Activated CD4-positive, alpha-beta memory T cell treated with anti-CD3 and anti-CD28 coated beads for 36 hours (primary cell): ENCODE data around the gene IPO8. TPM values are rescaled to one million over a fixed set of nuclear protein-coding genes. Genes with fewer than 3 reads are reported as not detected.

Experiments
- CTCF ChIA-PET: fragments of 350-600 bp; sonication (Branson Sonifier 250); formaldehyde crosslinking; loops from one replicate; lab custom pipeline; 2021; ENCODE audit warnings: antibody characterized with exemption, inconsistent platforms; lab: Charles Lee
- POLR2A ChIA-PET: fragments of 350-600 bp; sonication (Branson Sonifier 250); formaldehyde crosslinking; loops from one replicate; lab custom pipeline; 2021; ENCODE audit warnings: antibody characterized with exemption; lab: Charles Lee
- DNase-seq: peaks from one replicate; pipeline ENCODE4 v3.0.0-alpha.2; 2020
- H3K27ac Mint-ChIP-seq: one replicate; pipeline ENCODE4 v1.8.0; 2021; ENCODE audit warnings: mixed read lengths
- H3K27me3 Mint-ChIP-seq: one replicate; pipeline ENCODE4 v1.8.0; 2021; ENCODE audit warnings: mixed read lengths
- H3K36me3 Mint-ChIP-seq: one replicate; pipeline ENCODE4 v1.8.0; 2021; ENCODE audit warnings: mixed read lengths
- H3K4me1 Mint-ChIP-seq: one replicate; pipeline ENCODE4 v1.8.0; 2021; ENCODE audit warnings: low read depth, mixed read lengths
- H3K4me3 Mint-ChIP-seq: one replicate; pipeline ENCODE4 v1.8.0; 2021; ENCODE audit warnings: mild to moderate bottlenecking, mixed read lengths
- H3K9me3 Mint-ChIP-seq: one replicate; pipeline ENCODE4 v1.8.0; 2021; ENCODE audit warnings: mixed read lengths
- intact Hi-C: fragments of 100-400 bp; cut with micrococcal nuclease; formaldehyde crosslinking; loops from one replicate; pipeline ENCODE4 v1.15.1; 2023
- total RNA-seq, 2 experiments: library from RNA; stranded (reverse); gene quantifications; one replicate each; pipeline ENCODE4 v1.2.3, GENCODE V29; 2021

The IPO8 gene
- total RNA-seq, 2 experiments from 2014 or later, result 39.2 to 41.3 TPM

GRCh38 chr12:30687265-30687986 lies 8.2 kb downstream of the IPO8 start:
- H3K36me3 Mint-ChIP-seq, result peaks cover 8% of the 10 kb centered on the region
- H3K9me3 Mint-ChIP-seq, result no peaks in the 10 kb centered on the region
- CTCF ChIA-PET, result no interaction called here
- H3K27me3 Mint-ChIP-seq, result no peaks in the 10 kb centered on the region
- H3K27ac Mint-ChIP-seq, result no peak overlapping the region
- H3K4me1 Mint-ChIP-seq, result peaks cover 14% of the 10 kb centered on the region
- POLR2A ChIA-PET, result no interaction called here
- no peak overlapping the region for H3K4me3 Mint-ChIP-seq
- DNase-seq, result no peak
- intact Hi-C loops, result no loop called here

GRCh38 chr12:30679241-30679640 lies 16.4 kb downstream of the IPO8 start:
- Mint-ChIP-seq H3K36me3 (peaks cover 37% of the 10 kb centered on the region), H3K4me3 (no peak overlapping the region), H3K27me3 (no peaks in the 10 kb centered on the region), H3K9me3 (no peaks in the 10 kb centered on the region), H3K27ac (no peak overlapping the region), H3K4me1 (no peaks in the 10 kb centered on the region)
- POLR2A ChIA-PET, result no interaction called here
- DNase-seq, result no peak
- CTCF ChIA-PET, result no interaction called here
- intact Hi-C loops, result no loop called here

- Mint-ChIP-seq H3K4me3 (no peak overlapping the region), H3K36me3 (peaks cover 36% of the 10 kb centered on the region), H3K27ac (no peak overlapping the region), H3K4me1 (no peaks in the 10 kb centered on the region), H3K27me3 (no peaks in the 10 kb centered on the region), H3K9me3 (no peaks in the 10 kb centered on the region)
- POLR2A ChIA-PET, result no interaction called here
- no peak for DNase-seq
- intact Hi-C loops, result no loop called here
- CTCF ChIA-PET, result no interaction called here
Observed at GRCh38 chr12:30678221-30678620, 17.4 kb downstream of the IPO8 start.

- DNase-seq, result no peak
- Mint-ChIP-seq H3K4me1 (peaks cover 1% of the 10 kb centered on the region), H3K4me3 (no peak overlapping the region), H3K36me3 (peaks cover 15% of the 10 kb centered on the region), H3K27me3 (no peaks in the 10 kb centered on the region), H3K27ac (no peak overlapping the region), H3K9me3 (no peaks in the 10 kb centered on the region)
- CTCF ChIA-PET, result no interaction called here
- intact Hi-C loops, result no loop called here
- POLR2A ChIA-PET, result no interaction called here
Observed at GRCh38 chr12:30661210-30661609, 34.5 kb downstream of the IPO8 start.

GRCh38 chr12:30652034-30652696 lies 43.5 kb downstream of the IPO8 start:
- ChIA-PET CTCF (no interaction called here), POLR2A (no interaction called here)
- no peak overlapping the region for H3K27ac Mint-ChIP-seq
- intact Hi-C loops, result no loop called here
- no peaks in the 10 kb centered on the region for H3K27me3 Mint-ChIP-seq
- H3K4me1 Mint-ChIP-seq, result peaks cover 20% of the 10 kb centered on the region
- H3K4me3 Mint-ChIP-seq, result no peak overlapping the region
- no peak for DNase-seq
- peaks cover 22% of the 10 kb centered on the region for H3K36me3 Mint-ChIP-seq
- no peaks in the 10 kb centered on the region for H3K9me3 Mint-ChIP-seq

GRCh38 chr12:30646821-30647220 lies 48.8 kb downstream of the IPO8 start:
- Mint-ChIP-seq H3K4me3 (no peak overlapping the region), H3K36me3 (peaks cover 29% of the 10 kb centered on the region), H3K4me1 (peaks cover 7% of the 10 kb centered on the region), H3K27ac (no peak overlapping the region), H3K27me3 (no peaks in the 10 kb centered on the region), H3K9me3 (no peaks in the 10 kb centered on the region)
- POLR2A ChIA-PET, result no interaction called here
- intact Hi-C loops, result no loop called here
- CTCF ChIA-PET, result no interaction called here
- no peak for DNase-seq

GRCh38 chr12:30643366-30643765 lies 52.3 kb downstream of the IPO8 start:
- H3K27ac Mint-ChIP-seq, result no peak overlapping the region
- POLR2A ChIA-PET, result no interaction called here
- intact Hi-C loops, result no loop called here
- H3K4me3 Mint-ChIP-seq, result no peak overlapping the region
- H3K9me3 Mint-ChIP-seq, result no peaks in the 10 kb centered on the region
- peaks cover 27% of the 10 kb centered on the region for H3K36me3 Mint-ChIP-seq
- CTCF ChIA-PET, result no interaction called here
- H3K4me1 Mint-ChIP-seq, result no peaks in the 10 kb centered on the region
- no peaks in the 10 kb centered on the region for H3K27me3 Mint-ChIP-seq
- DNase-seq, result no peak

- H3K36me3 Mint-ChIP-seq, result peaks cover 35% of the 10 kb centered on the region
- POLR2A ChIA-PET, result no interaction called here
- CTCF ChIA-PET, result interaction anchor here (1.0 kb wide), 1 partner anchor 22 kb away, joined by 3 read pairs; no protein-coding TSS in a partner anchor
Observed at GRCh38 chr12:30640392-30640791, 55.3 kb downstream of the IPO8 start.

GRCh38 chr12:30635385-30635784 lies 60.3 kb downstream of the IPO8 start:
- intact Hi-C loops, result no loop called here
- DNase-seq, result no peak
- Mint-ChIP-seq H3K27ac (no peak overlapping the region), H3K27me3 (no peaks in the 10 kb centered on the region), H3K9me3 (no peaks in the 10 kb centered on the region), H3K4me3 (no peak overlapping the region), H3K36me3 (peaks cover 50% of the 10 kb centered on the region), H3K4me1 (no peaks in the 10 kb centered on the region)
- CTCF ChIA-PET, result no interaction called here
- POLR2A ChIA-PET, result no interaction called here

More at GRCh38 chr12:30640392-30640791, 55.3 kb downstream of the IPO8 start:
- Mint-ChIP-seq H3K9me3 (no peaks in the 10 kb centered on the region), H3K4me1 (no peaks in the 10 kb centered on the region), H3K27ac (no peak overlapping the region), H3K4me3 (no peak overlapping the region), H3K27me3 (no peaks in the 10 kb centered on the region)
- intact Hi-C loops, result no loop called here
- DNase-seq, result no peak

- peaks cover 44% of the 10 kb centered on the region for H3K36me3 Mint-ChIP-seq
- no peak overlapping the region for H3K4me3 Mint-ChIP-seq
- H3K9me3 Mint-ChIP-seq, result no peaks in the 10 kb centered on the region
- ChIA-PET CTCF (interaction anchor here (0.6 kb wide), 1 partner anchor 254 kb away, joined by 3 read pairs; no protein-coding TSS in a partner anchor), POLR2A (no interaction called here)
- no peaks in the 10 kb centered on the region for H3K4me1 Mint-ChIP-seq
- DNase-seq, result no peak
- no peak overlapping the region for H3K27ac Mint-ChIP-seq
- no peaks in the 10 kb centered on the region for H3K27me3 Mint-ChIP-seq
- intact Hi-C loops, result no loop called here
Observed at GRCh38 chr12:30631740-30632139, 63.9 kb downstream of the IPO8 start.

GRCh38 chr12:30630979-30631285 lies 64.7 kb downstream of the IPO8 start:
- Mint-ChIP-seq H3K4me1 (no peaks in the 10 kb centered on the region), H3K4me3 (no peak overlapping the region), H3K9me3 (no peaks in the 10 kb centered on the region), H3K36me3 (peaks cover 38% of the 10 kb centered on the region), H3K27ac (no peak overlapping the region), H3K27me3 (no peaks in the 10 kb centered on the region)
- ChIA-PET CTCF (no interaction called here), POLR2A (no interaction called here)
- no peak for DNase-seq
- intact Hi-C loops, result no loop called here

GRCh38 chr12:30630076-30630978 lies 65.3 kb downstream of the IPO8 start:
- DNase-seq, result no peak
- H3K27ac Mint-ChIP-seq, result no peak overlapping the region
- intact Hi-C loops, result no loop called here
- peaks cover 36% of the 10 kb centered on the region for H3K36me3 Mint-ChIP-seq
- H3K9me3 Mint-ChIP-seq, result no peaks in the 10 kb centered on the region
- no peaks in the 10 kb centered on the region for H3K4me1 Mint-ChIP-seq
- POLR2A ChIA-PET, result no interaction called here
- no peaks in the 10 kb centered on the region for H3K27me3 Mint-ChIP-seq
- CTCF ChIA-PET, result no interaction called here
- H3K4me3 Mint-ChIP-seq, result no peak overlapping the region
